ENCODE results near the gene SLC26A6. TPM values are rescaled to one million over a fixed set of nuclear protein-coding genes. Genes with fewer than 3 reads are reported as not detected.

SLC26A6 gene
- total RNA-seq, 2 donors from 2014 or later, result 94.9 to 112 TPM

- H3K4me1 ChIP-seq, result no peaks in the 10 kb centered on the region
- DNase-seq, result no peak
- no peak overlapping the region for H3K27ac ChIP-seq
- no peak overlapping the region for H3K4me3 ChIP-seq
- intact Hi-C loops (cut with DNase I), result no loop called here
- no peaks in the 10 kb centered on the region for H3K36me3 ChIP-seq
- H3K27me3 ChIP-seq, result no peaks in the 10 kb centered on the region
- no peaks in the 10 kb centered on the region for H3K9me3 ChIP-seq
- no peak for TF ChIP-seq CTCF (IDR thresholded peaks at IDR 0.05)
- H3K9ac ChIP-seq (ENCODE audit: low read depth in 2 of 2, low read length in 2 of 2), result peak overlapping the region in 1 of 2 donors; percentile 24
Observed at GRCh38 chr3:48652923-48653715, 17.9 kb upstream of the SLC26A6 start.

GRCh38 chr3:48651771-48652170 is 16.5 kb upstream of the SLC26A6 start:
- H3K4me1 ChIP-seq, result no peaks in the 10 kb centered on the region
- no peak for TF ChIP-seq CTCF (IDR thresholded peaks at IDR 0.05)
- intact Hi-C loops (cut with DNase I), result no loop called here
- no peak overlapping the region for H3K9ac ChIP-seq (ENCODE audit: low read depth in 2 of 2, low read length in 2 of 2)
- no peaks in the 10 kb centered on the region for H3K9me3 ChIP-seq
- no peaks in the 10 kb centered on the region for H3K36me3 ChIP-seq
- H3K27me3 ChIP-seq, result no peaks in the 10 kb centered on the region
- no peak overlapping the region for H3K4me3 ChIP-seq
- H3K27ac ChIP-seq, result no peak overlapping the region
- DNase-seq, result no peak

GRCh38 chr3:48650723-48651122 is 15.5 kb upstream of the SLC26A6 start:
- DNase-seq, result peak; percentile 34
- Histone ChIP-seq H3K4me3 (no peak overlapping the region), H3K27ac (no peak overlapping the region), H3K9ac (ENCODE audit: low read depth in 2 of 2, low read length in 2 of 2) (no peak overlapping the region), H3K36me3 (no peaks in the 10 kb centered on the region), H3K27me3 (no peaks in the 10 kb centered on the region), H3K9me3 (no peaks in the 10 kb centered on the region), H3K4me1 (no peaks in the 10 kb centered on the region)
- TF ChIP-seq CTCF (IDR thresholded peaks at IDR 0.05), result no peak
- intact Hi-C loops (cut with DNase I), result no loop called here

GRCh38 chr3:48648188-48648850 is 13.1 kb upstream of the SLC26A6 start:
- Histone ChIP-seq H3K9ac (ENCODE audit: low read depth in 2 of 2, low read length in 2 of 2) (no peak overlapping the region), H3K27me3 (no peaks in the 10 kb centered on the region), H3K27ac (no peak overlapping the region), H3K4me3 (no peak overlapping the region), H3K4me1 (no peaks in the 10 kb centered on the region), H3K36me3 (no peaks in the 10 kb centered on the region), H3K9me3 (no peaks in the 10 kb centered on the region)
- DNase-seq, result no peak
- TF ChIP-seq CTCF (IDR thresholded peaks at IDR 0.05), result no peak
- intact Hi-C loops (cut with DNase I), result no loop called here

GRCh38 chr3:48647714-48648113 is 12.5 kb upstream of the SLC26A6 start:
- no peaks in the 10 kb centered on the region for H3K9me3 ChIP-seq
- no peak for TF ChIP-seq CTCF (IDR thresholded peaks at IDR 0.05)
- H3K4me1 ChIP-seq, result no peaks in the 10 kb centered on the region
- no peak for DNase-seq
- intact Hi-C loops (cut with DNase I), result no loop called here
- H3K27me3 ChIP-seq, result no peaks in the 10 kb centered on the region
- H3K27ac ChIP-seq, result no peak overlapping the region
- no peak overlapping the region for H3K9ac ChIP-seq (ENCODE audit: low read depth in 2 of 2, low read length in 2 of 2)
- no peaks in the 10 kb centered on the region for H3K36me3 ChIP-seq
- H3K4me3 ChIP-seq, result no peak overlapping the region

Data from colonic mucosa (tissue), 4 donors.